ENCODE data around the gene F7.

- TF ChIP-seq CTCF (IDR thresholded peaks at IDR 0.05; ENCODE audit: low read depth, low read length), result no peak
- no peak for TF ChIP-seq EZH2phosphoT487 (IDR thresholded peaks at IDR 0.05; ENCODE audit: low read depth)
Measured at GRCh38 chr13:113097651-113098050, 7.9 kb upstream of the F7 start.
